ENCODE results near the gene GPR137C. TPM values are rescaled to one million over a fixed set of nuclear protein-coding genes. Genes with fewer than 3 reads are reported as not detected.

The GPR137C gene, protein sequence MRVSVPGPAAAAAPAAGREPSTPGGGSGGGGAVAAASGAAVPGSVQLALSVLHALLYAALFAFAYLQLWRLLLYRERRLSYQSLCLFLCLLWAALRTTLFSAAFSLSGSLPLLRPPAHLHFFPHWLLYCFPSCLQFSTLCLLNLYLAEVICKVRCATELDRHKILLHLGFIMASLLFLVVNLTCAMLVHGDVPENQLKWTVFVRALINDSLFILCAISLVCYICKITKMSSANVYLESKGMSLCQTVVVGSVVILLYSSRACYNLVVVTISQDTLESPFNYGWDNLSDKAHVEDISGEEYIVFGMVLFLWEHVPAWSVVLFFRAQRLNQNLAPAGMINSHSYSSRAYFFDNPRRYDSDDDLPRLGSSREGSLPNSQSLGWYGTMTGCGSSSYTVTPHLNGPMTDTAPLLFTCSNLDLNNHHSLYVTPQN
- under 1 TPM; 0.30 to 0.88 TPM for total RNA-seq

DNA sequence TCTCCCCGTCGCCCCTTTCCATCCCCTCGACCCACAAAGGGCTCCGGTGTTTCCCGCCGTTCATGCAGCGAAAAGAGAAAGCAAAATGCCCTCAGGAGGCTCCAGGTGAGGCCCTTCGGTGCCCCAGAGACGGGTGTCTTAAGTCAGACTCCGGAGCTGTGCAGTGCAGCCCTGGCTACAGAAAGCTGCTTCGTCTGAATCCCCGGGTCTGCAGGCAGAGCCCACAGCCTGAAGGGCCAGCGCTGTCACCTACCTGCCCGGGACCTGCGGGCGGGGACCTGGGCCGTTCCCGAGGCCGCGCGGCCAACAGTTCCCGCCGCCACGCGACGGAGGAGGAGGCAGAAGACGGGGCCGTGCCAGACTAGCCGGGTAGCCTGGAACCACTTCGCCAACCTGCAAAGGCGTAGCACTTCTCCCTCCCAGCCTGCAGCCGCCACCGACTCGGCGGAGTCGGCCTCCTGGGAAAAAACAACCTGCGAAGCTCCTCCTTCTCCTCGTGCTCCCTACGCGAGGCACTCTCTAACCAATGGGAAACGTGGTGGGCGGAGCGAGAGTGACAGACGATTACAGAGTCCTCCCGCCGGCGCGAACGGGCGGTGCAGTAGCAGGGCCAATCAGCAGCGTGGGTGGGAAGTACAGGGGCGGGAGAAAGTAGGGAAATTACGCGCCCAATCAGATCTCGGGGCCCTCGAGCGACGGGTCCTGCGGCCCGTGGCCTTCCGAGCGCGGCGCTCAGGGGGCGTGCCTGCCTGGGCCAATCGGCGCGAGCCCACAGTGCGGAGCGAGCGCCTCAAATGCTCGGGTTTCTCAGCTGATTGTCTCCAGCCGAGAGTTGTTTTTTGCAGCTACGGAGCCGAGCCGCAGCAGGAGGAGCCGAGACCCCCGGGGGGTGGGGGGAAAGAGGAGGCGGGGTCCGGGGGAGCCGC is at the start of gene GPR137C, which contains the start of gene TXNDC16:
Gene GPR137C, plus strand, starts transcription at position 774 of the 926 bp plus-strand sequence. CDS start 312 bp downstream, outside the sequence.
Gene TXNDC16, minus strand, starts transcription at position 443 of the 926 bp plus-strand sequence. CDS start 8,948 bp downstream, outside the sequence.
- peak within 1 kb of the TSS; percentile 78 for H3K27ac Mint-ChIP-seq
- ChIA-PET POLR2A (interaction anchor here (0.6 to 5.8 kb wide), 32 partner anchors 10 to 692 kb away, joined by 3 to 62 read pairs (median 4); partner anchors contain the start of genes ERO1A, GNG2, GNPNAT1 and NID2), CTCF (interaction anchor here (0.6 to 2.5 kb wide), 12 partner anchors 9 to 298 kb away, joined by 3 to 7 read pairs (median 5); no protein-coding TSS in a partner anchor)
- H3K27me3 Mint-ChIP-seq = peaks cover 20% of the 10 kb centered on the region
- peaks cover 27% of the 10 kb centered on the region for H3K4me1 Mint-ChIP-seq
- H3K36me3 Mint-ChIP-seq (ENCODE audit: low read depth) = peaks cover 3% of the 10 kb centered on the region
- peak; percentile 100 for DNase-seq
- H3K4me3 Mint-ChIP-seq = peak within 1 kb of the TSS; percentile 92
- no peaks in the 10 kb centered on the region for H3K9me3 Mint-ChIP-seq

DNA sequence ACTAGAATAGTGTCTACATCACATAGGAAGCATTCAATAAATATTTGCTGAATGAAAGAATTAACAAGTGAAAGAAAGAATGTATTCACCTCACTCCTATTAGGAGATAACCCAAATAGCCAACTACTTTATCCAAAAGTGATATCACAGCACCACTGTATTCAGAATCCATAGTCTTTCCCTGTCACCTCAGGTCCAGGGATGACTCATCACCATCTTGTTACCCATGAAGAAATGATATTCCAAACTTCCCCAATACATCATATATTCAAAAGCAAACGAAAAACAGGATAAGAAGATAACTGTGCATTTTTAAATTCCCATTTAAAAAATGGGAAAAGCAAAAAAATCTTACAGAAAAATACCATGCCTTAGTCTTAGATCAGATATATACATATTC is 39.4 kb upstream of the GPR137C start:
- ChIA-PET CTCF (no interaction called here), POLR2A (no interaction called here)
- Mint-ChIP-seq H3K4me1 (no peaks in the 10 kb centered on the region), H3K36me3 (ENCODE audit: low read depth) (peaks cover 10% of the 10 kb centered on the region), H3K27me3 (no peaks in the 10 kb centered on the region), H3K9me3 (peaks cover under 1% of the 10 kb centered on the region), H3K27ac (no peak overlapping the region), H3K4me3 (no peak overlapping the region)
- DNase-seq = no peak

DNA sequence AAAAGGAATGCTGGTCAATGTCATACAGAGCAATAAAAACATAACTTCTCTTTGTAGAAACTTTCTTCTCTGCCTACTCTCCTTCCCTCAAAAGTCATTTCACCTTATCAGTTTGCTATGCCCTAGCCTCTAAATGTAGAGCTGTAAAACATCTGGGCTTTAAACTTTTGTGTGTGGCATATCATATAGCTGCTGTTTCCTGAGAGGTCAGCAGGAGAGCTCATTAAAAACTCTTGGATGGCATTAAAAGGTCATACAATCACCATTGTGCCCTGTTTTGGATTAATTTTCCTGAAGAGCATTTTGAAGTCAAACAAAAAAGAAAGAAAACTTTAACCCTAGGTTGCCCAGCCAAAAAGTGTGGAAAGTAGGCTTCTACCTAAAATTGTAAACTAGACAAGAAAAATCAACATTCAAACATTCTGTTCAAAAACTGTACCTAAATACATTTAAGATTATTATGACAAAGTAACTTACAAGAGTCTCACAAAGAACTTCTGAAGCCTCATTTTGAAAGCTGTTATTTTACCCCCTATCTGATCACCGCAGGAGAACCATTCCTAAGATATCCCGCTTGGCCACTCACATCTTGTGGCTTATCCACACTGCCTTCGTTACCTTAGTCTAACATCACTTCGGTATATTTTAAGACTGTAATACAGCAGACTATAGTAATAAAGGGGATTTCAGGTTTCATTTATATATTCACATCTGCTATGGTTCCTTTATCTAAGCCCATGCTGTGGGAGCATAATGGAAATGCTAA is 38.4 kb upstream of the GPR137C start:
- CTCF ChIA-PET = no interaction called here
- H3K27ac Mint-ChIP-seq = no peak overlapping the region

DNA sequence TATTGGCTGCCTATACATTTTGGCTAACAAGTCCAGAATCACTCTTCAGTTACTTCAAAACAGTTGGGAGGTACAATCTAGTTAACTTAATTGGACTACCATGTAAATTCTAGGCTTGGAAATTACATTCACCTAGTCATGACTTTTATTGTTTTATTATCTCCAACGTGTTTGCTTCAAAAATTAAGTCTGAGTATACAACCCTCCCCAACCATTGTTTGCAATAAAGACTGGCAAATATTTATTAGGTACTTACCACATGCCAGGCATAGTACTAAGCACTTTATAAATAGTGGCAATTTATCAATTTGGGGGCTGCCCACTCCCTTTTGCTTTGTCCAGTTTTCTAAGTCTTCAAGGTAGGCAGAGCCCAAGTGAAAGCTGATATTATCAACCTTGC is 30.6 kb upstream of the GPR137C start:
- no peaks in the 10 kb centered on the region for H3K36me3 Mint-ChIP-seq (ENCODE audit: low read depth)
- H3K9me3 Mint-ChIP-seq = no peaks in the 10 kb centered on the region
- no peak overlapping the region for H3K27ac Mint-ChIP-seq
- no peak overlapping the region for H3K4me3 Mint-ChIP-seq
- H3K4me1 Mint-ChIP-seq = no peaks in the 10 kb centered on the region
- POLR2A ChIA-PET = no interaction called here
- CTCF ChIA-PET = no interaction called here
- H3K27me3 Mint-ChIP-seq = no peaks in the 10 kb centered on the region
- DNase-seq = no peak

More for the DNA sequence above, 38.4 kb upstream of the GPR137C start:
- no peaks in the 10 kb centered on the region for H3K4me1 Mint-ChIP-seq
- no peak overlapping the region for H3K4me3 Mint-ChIP-seq
- H3K9me3 Mint-ChIP-seq = no peaks in the 10 kb centered on the region
- H3K36me3 Mint-ChIP-seq (ENCODE audit: low read depth) = peaks cover 1% of the 10 kb centered on the region
- no peaks in the 10 kb centered on the region for H3K27me3 Mint-ChIP-seq
- no peak for DNase-seq
- POLR2A ChIA-PET = no interaction called here

DNA sequence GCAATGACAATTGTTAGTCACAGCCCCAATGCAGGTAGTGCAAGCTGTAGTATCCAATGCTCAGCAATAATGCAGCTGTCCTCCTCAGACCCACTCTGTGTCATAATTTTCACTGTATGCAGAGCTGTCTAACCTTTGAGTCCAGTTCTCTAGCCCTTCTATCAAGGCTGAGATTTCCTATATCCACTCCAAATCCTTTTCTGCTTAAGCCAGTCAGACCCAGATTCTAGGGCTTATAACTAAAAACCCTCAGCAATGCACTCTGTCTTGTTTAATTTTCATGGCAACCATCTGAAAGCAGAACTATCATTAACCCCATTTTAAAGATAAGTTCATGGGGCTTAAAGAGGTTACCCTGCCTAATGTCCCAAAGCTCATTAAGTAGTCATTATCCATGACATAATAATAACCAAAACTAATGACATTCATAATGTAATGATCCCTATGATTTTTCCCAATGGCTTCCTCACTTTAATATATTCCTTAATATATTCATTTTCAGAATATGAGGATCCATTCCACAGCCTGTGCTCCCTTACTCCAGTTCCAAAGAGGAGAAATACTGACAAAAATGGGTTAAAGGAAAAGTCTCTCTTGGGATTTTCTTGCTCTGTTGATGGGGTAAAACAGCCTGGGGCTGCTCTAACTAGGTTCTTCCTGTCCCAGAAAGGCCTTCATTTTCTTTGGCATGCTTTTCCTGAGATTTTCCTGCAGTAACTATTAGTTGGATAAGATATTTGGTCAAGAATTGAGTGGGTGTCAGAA is 29.9 kb upstream of the GPR137C start:
- H3K36me3 Mint-ChIP-seq (ENCODE audit: low read depth) = no peaks in the 10 kb centered on the region

DNA sequence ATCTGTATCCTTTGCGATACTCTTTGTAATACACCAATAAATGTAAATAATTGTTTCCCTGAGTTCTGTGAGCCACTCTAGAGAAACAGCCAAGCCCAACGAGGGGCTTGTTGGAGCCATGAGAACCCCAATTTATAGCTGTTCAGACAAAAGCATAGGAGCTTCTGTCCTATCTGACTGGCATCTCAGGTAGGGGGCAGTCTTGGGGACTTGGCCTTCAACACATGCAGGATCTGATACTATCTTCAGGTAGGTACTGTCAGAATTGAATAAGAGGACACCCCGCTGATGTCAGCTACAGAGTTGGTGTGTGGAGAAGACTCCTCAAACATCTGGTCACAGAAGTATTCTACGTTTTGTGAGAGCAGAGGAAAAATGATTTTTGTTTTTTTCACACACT is 25.6 kb upstream of the GPR137C start:
- H3K27ac Mint-ChIP-seq = no peak overlapping the region
- H3K9me3 Mint-ChIP-seq = no peaks in the 10 kb centered on the region
- no peaks in the 10 kb centered on the region for H3K27me3 Mint-ChIP-seq
- no peaks in the 10 kb centered on the region for H3K36me3 Mint-ChIP-seq (ENCODE audit: low read depth)
- ChIA-PET POLR2A (no interaction called here), CTCF (interaction anchor here (1.2 kb wide), 1 partner anchor 210 kb away, joined by 3 read pairs; no protein-coding TSS in a partner anchor)
- H3K4me3 Mint-ChIP-seq = no peak overlapping the region
- H3K4me1 Mint-ChIP-seq = no peaks in the 10 kb centered on the region
- no peak for DNase-seq

More for the DNA sequence above, 29.9 kb upstream of the GPR137C start:
- Mint-ChIP-seq H3K4me3 (no peak overlapping the region), H3K27ac (no peak overlapping the region), H3K4me1 (no peaks in the 10 kb centered on the region), H3K27me3 (no peaks in the 10 kb centered on the region), H3K9me3 (no peaks in the 10 kb centered on the region)
- DNase-seq = no peak
- POLR2A ChIA-PET = no interaction called here
- CTCF ChIA-PET = no interaction called here

DNA sequence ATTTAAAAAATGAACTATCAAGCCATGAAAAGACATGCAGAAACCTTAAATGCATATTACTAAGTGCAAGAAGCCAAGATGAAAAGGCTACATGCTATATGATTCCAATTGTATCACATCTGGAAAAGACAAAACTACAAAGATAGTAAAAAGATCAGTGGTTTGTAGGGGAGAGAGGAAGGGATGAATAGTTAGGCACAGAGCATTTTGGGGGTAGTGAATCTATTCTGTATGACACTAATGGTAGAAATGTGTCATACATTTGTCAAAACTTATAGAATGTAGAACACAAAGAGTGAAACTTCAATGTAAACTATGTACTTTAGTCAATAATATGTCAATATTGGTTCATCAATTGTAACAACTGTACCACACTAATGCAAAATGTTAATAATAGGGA is 21.2 kb upstream of the GPR137C start:
- POLR2A ChIA-PET = no interaction called here
- no peak overlapping the region for H3K27ac Mint-ChIP-seq
- no peak overlapping the region for H3K4me3 Mint-ChIP-seq
- H3K27me3 Mint-ChIP-seq = no peaks in the 10 kb centered on the region
- no peaks in the 10 kb centered on the region for H3K9me3 Mint-ChIP-seq
- H3K36me3 Mint-ChIP-seq (ENCODE audit: low read depth) = peaks cover 30% of the 10 kb centered on the region
- no peak for DNase-seq
- no peaks in the 10 kb centered on the region for H3K4me1 Mint-ChIP-seq
- CTCF ChIA-PET = no interaction called here

DNA sequence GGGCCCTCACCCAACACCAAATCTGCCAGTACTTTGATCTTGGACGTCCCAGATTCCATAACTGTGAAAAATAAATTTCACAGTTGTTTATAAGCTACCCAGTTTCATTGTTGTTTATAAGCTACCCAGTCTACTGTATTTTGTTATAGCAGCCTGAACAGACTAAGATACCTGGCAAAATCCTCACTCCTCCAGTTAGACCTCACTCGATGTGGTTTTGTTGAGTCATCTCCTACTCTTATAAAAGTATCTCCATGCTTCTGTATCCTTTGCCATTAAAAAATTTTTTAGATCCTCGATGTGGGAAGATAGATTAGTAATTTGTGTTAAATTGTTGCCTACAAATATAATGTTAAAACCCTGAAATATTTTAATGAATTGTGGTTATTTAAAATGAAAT is 16.4 kb upstream of the GPR137C start:
- DNase-seq = no peak
- POLR2A ChIA-PET = interaction anchor here (1.0 to 2.3 kb wide), 2 partner anchors 15 to 16 kb away, joined by 3 to 7 read pairs; partner anchors contain the start of genes GPR137C and TXNDC16
- Mint-ChIP-seq H3K36me3 (ENCODE audit: low read depth) (peaks cover 62% of the 10 kb centered on the region), H3K27ac (no peak overlapping the region), H3K4me1 (peaks cover 12% of the 10 kb centered on the region), H3K9me3 (no peaks in the 10 kb centered on the region), H3K4me3 (no peak overlapping the region), H3K27me3 (no peaks in the 10 kb centered on the region)
- CTCF ChIA-PET = interaction anchor here (1.5 kb wide), 1 partner anchor 16 kb away, joined by 6 read pairs; the partner anchor contains the start of genes GPR137C and TXNDC16

DNA sequence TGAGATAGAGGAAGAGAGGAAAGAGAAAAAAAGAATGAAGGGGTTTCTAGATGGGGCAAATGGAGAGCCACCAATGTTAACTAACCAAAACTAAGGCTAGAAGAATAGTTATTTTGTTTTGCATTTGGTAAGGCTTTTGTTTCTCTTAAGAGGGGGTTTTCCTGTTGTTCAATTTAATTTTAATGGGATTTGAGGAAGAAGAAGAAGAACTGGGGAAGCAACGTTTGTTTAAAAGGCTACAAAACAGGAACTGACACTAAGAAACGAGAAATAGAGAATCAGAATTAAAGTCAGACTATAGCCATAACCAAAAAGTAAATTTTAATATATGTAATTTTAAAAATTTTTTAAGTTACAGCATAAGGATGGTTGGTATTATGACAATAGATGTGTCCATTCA is 14.0 kb upstream of the GPR137C start:
- CTCF ChIA-PET = no interaction called here
- no peak overlapping the region for H3K4me3 Mint-ChIP-seq
- POLR2A ChIA-PET = interaction anchor here (1.4 kb wide), 1 partner anchor 13 kb away, joined by 3 read pairs; no protein-coding TSS in a partner anchor
- no peak overlapping the region for H3K27ac Mint-ChIP-seq
- H3K36me3 Mint-ChIP-seq (ENCODE audit: low read depth) = peaks cover 54% of the 10 kb centered on the region
- H3K9me3 Mint-ChIP-seq = no peaks in the 10 kb centered on the region
- no peak for DNase-seq
- H3K27me3 Mint-ChIP-seq = no peaks in the 10 kb centered on the region
- peaks cover 12% of the 10 kb centered on the region for H3K4me1 Mint-ChIP-seq

DNA sequence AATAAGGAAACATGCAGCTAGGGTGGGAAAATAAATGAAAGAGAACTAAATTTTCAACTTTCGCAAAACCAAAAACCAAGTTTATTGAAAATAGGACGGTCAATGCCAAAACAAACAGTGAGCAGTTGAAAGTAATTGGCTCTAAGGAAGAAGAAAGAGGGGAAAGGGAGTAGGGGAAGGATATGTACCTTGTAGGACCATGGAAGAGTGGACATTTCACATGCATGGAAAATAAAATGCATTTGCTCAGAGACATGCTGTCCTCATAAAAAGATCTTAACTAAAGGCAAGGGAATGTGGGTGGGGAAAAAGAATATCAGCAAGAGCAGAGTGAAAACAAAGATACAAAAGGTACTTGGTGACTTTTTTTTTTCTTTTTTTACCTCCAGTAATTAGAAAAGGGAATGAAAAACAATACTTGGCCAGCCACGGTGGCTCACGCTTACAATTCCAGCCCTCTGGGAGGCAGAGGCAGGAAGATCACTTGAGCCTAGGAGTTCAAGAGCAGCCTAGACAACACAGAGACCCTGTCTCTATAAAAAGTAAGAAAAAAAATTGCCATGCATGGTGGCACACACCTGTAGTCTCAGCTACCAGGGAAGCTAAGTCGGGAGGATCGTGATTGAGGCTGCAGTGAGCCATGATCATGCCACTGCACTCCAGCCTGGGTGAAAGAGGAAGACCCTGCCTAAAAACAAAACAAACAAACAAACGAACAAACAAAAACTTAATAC is 6.9 kb upstream of the GPR137C start:
- peaks cover 4% of the 10 kb centered on the region for H3K36me3 Mint-ChIP-seq (ENCODE audit: low read depth)
- CTCF ChIA-PET = no interaction called here
- H3K4me3 Mint-ChIP-seq = no peak overlapping the region
- DNase-seq = no peak
- peaks cover 11% of the 10 kb centered on the region for H3K4me1 Mint-ChIP-seq
- H3K27me3 Mint-ChIP-seq = no peaks in the 10 kb centered on the region
- H3K27ac Mint-ChIP-seq = no peak overlapping the region
- no peaks in the 10 kb centered on the region for H3K9me3 Mint-ChIP-seq
- POLR2A ChIA-PET = no interaction called here

DNA sequence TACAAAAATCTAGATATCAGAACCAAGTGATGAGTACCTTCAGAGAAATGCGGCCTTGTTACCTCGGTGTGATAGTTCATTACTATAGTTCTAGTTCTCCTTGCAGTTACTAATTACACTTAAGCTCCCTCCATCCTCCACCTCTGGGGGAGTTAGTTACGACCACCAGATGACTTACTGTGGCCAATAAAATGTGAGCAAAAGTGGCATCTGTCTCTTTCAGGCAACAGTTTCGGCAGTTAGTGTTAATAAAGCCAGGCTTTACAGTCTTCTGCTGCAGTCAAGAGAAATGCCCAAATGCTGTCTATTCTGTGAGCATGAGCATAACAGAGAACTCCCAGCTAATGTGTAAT is 6.3 kb upstream of the GPR137C start:
- Mint-ChIP-seq H3K4me3 (no peak overlapping the region), H3K27ac (no peak overlapping the region), H3K36me3 (ENCODE audit: low read depth) (peaks cover 3% of the 10 kb centered on the region), H3K27me3 (no peaks in the 10 kb centered on the region), H3K9me3 (no peaks in the 10 kb centered on the region), H3K4me1 (peaks cover 16% of the 10 kb centered on the region)
- CTCF ChIA-PET = no interaction called here
- DNase-seq = no peak
- POLR2A ChIA-PET = no interaction called here
